Lung (tissue), 12 donors: ENCODE measurements around the gene RAB3C. TPM values are rescaled to one million over a fixed set of nuclear protein-coding genes. Genes with fewer than 3 reads are reported as not detected.
A peak's percentile ranks its signal among the peaks of the same experiment; 100 is the strongest.

Experiments used
- ATAC-seq: fragments of 200-7000 bp; cut with Tn5 transposase; one replicate; pipeline ENCODE4 v1.9.1; 2020; ENCODE audit warnings: moderate number of reproducible peaks; ENCODE audit not compliant: insufficient read depth, low FRiP score
- DNase-seq, 3 donors: peaks; one replicate each; pipeline ENCODE4 v3.0.0-alpha.2; 2013 to 2017
- H3K27ac ChIP-seq, 2 donors: one replicate each; pipeline ENCODE4 v1.5.1; 2013; ENCODE audit warnings: mild to moderate bottlenecking in 2 of 2, moderate library complexity in 2 of 2, control low read depth in 1 of 2, inconsistent platforms in 1 of 2, low read depth in 1 of 2, low read length in 1 of 2
- H3K27me3 ChIP-seq, 3 donors: one replicate each; pipeline ENCODE4 v1.5.1; 2013; ENCODE audit warnings: low read length in 2 of 3; ENCODE audit not compliant: control insufficient read depth in 3 of 3, insufficient read depth in 3 of 3
- H3K36me3 ChIP-seq, 4 donors: one replicate each; pipeline ENCODE4 v1.5.1; 2013; ENCODE audit warnings: low read length in 4 of 4, mild to moderate bottlenecking in 1 of 4, moderate library complexity in 1 of 4; ENCODE audit not compliant: control insufficient read depth in 4 of 4, insufficient read depth in 4 of 4
- H3K4me1 ChIP-seq, 5 donors: one replicate each; pipeline ENCODE4 v1.5.1; 2013; ENCODE audit warnings: low read length in 5 of 5, mild to moderate bottlenecking in 2 of 5, moderate library complexity in 1 of 5; ENCODE audit not compliant: control insufficient read depth in 5 of 5, insufficient read depth in 5 of 5
- H3K4me3 ChIP-seq: one replicate; pipeline ENCODE4 v1.5.1; 2013; ENCODE audit warnings: mild to moderate bottlenecking, control low read depth, moderate library complexity
- H3K9ac ChIP-seq, 2 donors: one replicate each; pipeline ENCODE4 v1.5.1; 2013; ENCODE audit warnings: low read length in 2 of 2, control low read depth in 1 of 2; ENCODE audit not compliant: insufficient read depth in 1 of 2
- H3K9me3 ChIP-seq, 4 donors: one replicate each; pipeline ENCODE4 v1.5.1; 2013; ENCODE audit warnings: low read length in 3 of 4, mild to moderate bottlenecking in 1 of 4, moderate library complexity in 1 of 4; ENCODE audit not compliant: control insufficient read depth in 4 of 4, insufficient read depth in 3 of 4
- CTCF ChIP-seq: IDR thresholded peaks from 2 replicates; pipeline ENCODE4 v1.5.1; 2012; ENCODE audit warnings: mild to moderate bottlenecking; ENCODE audit errors: control extremely low read depth, extremely low read depth
- WGBS, 2 donors: extraction: QIAGEN DNeasy Blood & Tissue Kit; methylation state at CpG; one replicate each; pipeline ENCODE4 v1.1.7; 2013; 5-methylcytosine and 5-hydroxymethylcytosine counted together
- polyA plus RNA-seq, 2 donors: library from polyadenylated mRNA; stranded (reverse); fragments of 200-250 nt; gene quantifications; one replicate each; pipeline ENCODE4 v1.2.1, GENCODE V29; 2013
- total RNA-seq, 2 donors: library from RNA; depleted of rRNA in 1 of 2; stranded (reverse); fragments of >200 nt in 1 of 2; gene quantifications; one replicate each; pipeline ENCODE4 v1.2.1, GENCODE V29; 2014 to 2021
- donor health status: control.
- donor health status: control.
- donor health status: Bipolar disorder and iron deficiency.
- donor health status: healthy.
- donor health status: DM: yes; HTN: yes; CAD: no.

RAB3C gene
- total and polyA plus RNA-seq, 4 donors = 0.35 to 1.1 (median 0.86) TPM

DNA sequence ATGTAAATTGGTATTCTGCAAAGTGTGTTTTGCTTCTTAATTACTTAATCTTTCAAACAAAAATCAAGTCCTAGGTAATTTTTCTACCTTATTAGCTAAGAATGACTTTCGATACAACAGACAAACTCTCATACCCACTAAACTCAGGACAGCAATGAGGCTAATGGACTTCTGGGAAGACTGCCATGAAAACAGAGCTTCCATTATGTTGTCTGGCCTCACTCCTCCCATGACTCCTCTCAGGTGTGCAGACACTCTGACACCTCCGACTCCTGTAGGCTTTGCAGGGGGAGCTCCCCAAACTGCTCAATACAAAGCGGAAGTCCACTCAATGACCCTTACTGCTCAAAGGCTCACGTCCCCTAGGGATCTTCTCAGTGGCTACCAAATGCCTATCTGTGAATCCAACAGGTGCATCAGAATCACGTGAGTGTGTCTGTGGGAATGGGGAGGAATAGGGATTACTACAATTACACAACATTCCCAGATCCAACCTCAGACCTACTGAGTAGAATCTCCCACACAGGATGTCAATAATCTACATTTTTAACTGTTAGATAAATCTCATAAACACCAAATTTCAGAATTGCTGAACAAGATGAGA is 289.9 kb downstream of the RAB3C start:
- Histone ChIP-seq H3K27me3 (no peaks in the 10 kb centered on the region), H3K9me3 (no peaks in the 10 kb centered on the region), H3K27ac (no peak overlapping the region), H3K4me1 (no peaks in the 10 kb centered on the region), H3K9ac (no peak overlapping the region), H3K4me3 (no peak overlapping the region), H3K36me3 (no peaks in the 10 kb centered on the region)
- DNase-seq = no peak
- WGBS, 2 donors = 92 to 96% methylated on average over 5 of the region's 5 CpGs
- no peak for ATAC-seq
- no peak for TF ChIP-seq CTCF

DNA sequence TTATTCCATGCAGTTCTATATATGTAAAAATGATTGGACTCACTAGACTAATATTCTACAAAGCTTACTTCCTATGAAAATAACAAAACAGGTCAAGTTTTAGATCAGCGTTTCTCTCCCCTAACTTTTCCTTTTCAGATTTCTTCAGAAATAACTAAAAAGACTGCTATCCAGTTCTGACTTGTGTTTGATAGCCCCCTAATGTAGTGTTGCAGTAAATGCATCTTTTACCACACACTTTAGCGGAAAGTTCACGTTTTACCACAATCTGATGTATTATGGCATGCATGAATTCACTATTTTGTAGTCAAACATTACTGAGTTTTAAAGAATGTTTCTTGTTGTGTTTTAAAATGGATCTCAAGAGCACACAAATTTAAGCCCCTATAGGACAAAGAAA is 292.7 kb downstream of the RAB3C start:
- Histone ChIP-seq H3K9ac (no peak overlapping the region), H3K27me3 (no peaks in the 10 kb centered on the region), H3K9me3 (no peaks in the 10 kb centered on the region), H3K27ac (no peak overlapping the region), H3K4me3 (no peak overlapping the region), H3K36me3 (no peaks in the 10 kb centered on the region), H3K4me1 (no peaks in the 10 kb centered on the region)
- 70 to 75% methylated on average over 3 of the region's 3 CpGs for WGBS, 2 donors
- ATAC-seq (no peak), DNase-seq (peak in 2 of 3 donors; percentile 49 to 58)
- no peak for TF ChIP-seq CTCF

DNA sequence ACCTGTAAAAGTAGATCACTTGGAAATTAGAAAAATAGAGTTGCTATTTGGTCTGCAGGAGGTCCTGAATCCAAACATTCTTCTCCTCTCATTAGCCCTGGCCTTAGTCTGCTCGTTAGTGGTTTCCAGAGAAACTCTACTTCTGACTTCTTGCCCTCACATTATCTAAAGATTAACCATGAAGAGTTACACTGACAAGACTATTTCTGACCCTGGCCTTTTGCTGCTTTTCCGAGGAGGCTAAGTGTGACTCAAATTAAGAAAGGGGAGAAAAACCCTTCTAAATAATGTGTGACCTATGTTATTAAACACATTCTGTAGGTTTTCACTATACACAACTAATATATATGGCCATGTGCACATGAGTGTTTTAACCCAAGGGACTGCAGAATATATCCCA is 302.4 kb downstream of the RAB3C start:
- H3K9ac ChIP-seq = no peak overlapping the region
- no peak overlapping the region for H3K27ac ChIP-seq
- peaks cover 0 to 9% (median 3%) of the 10 kb centered on the region in 5 donors for H3K4me1 ChIP-seq
- DNase-seq (no peak), ATAC-seq (no peak)
- H3K36me3 ChIP-seq = no peaks in the 10 kb centered on the region
- no peak for TF ChIP-seq CTCF
- no peak overlapping the region for H3K4me3 ChIP-seq
- no peaks in the 10 kb centered on the region for H3K27me3 ChIP-seq
- WGBS, 2 donors = 49 to 64% methylated on average over 2 of the region's 2 CpGs
- H3K9me3 ChIP-seq = no peaks in the 10 kb centered on the region
